Measurements from ENCODE around the gene CCDC66.

- TF ChIP-seq CTCF (IDR thresholded peaks at IDR 0.05) (no peak), EZH2 (IDR thresholded peaks at IDR 0.05; ENCODE audit: borderline replicate concordance, insufficient read depth, low read depth, low read length, poor library complexity, severe bottlenecking) (no peak)
Observed at GRCh38 chr3:56590814-56591213, 33.8 kb downstream of the CCDC66 start.
